Keratinocyte (primary cell): ENCODE data around the gene PTGES3. TPM values are rescaled to one million over a fixed set of nuclear protein-coding genes. Genes with fewer than 3 reads are reported as not detected.
A peak's percentile ranks its signal among the peaks of the same experiment; 100 is the strongest.
"Not testable (repeated sequence)": the region's sequence is repeated elsewhere in the genome, so short reads cannot be mapped to it uniquely, and the experiment has no call there.

Experiments
- DNase-seq: peaks from one replicate; pipeline ENCODE4 v3.0.0-alpha.2; 2011; ENCODE audit warnings: low read depth, missing footprints, low spot score
- FAIRE-seq: peaks from 2 replicates; lab custom pipeline; 2011; peaks lifted over from hg19 to GRCh38; lab: Jason Lieb, UNC
- H2AFZ ChIP-seq: 2 replicates; pipeline ENCODE4 v1.6.0; 2012; ENCODE audit warnings: low read length, control low read depth, inconsistent platforms; ENCODE audit not compliant: control insufficient read depth
- H3K27ac ChIP-seq: 2 replicates; pipeline ENCODE4 v1.5.1; 2011; ENCODE audit warnings: low read length; ENCODE audit not compliant: control insufficient read depth, insufficient read depth
- H3K27me3 ChIP-seq: 3 replicates; pipeline ENCODE4 v1.6.0; 2011; ENCODE audit warnings: low read length; ENCODE audit not compliant: control insufficient read depth, insufficient read depth; ENCODE audit errors: extremely low read depth
- H3K36me3 ChIP-seq, 2 experiments: 2 replicates in 1 of 2; 3 replicates in 1 of 2; pipeline ENCODE4 v1.5.1; 2011; ENCODE audit warnings: low read length in 2 of 2, mild to moderate bottlenecking in 1 of 2; ENCODE audit not compliant: control insufficient read depth in 2 of 2, insufficient read depth in 2 of 2; ENCODE audit errors: extremely low read depth in 1 of 2
- H3K4me1 ChIP-seq: 3 replicates; pipeline ENCODE4 v1.5.1; 2011; ENCODE audit warnings: low read length; ENCODE audit not compliant: control insufficient read depth, insufficient read depth; ENCODE audit errors: extremely low read depth
- H3K4me2 ChIP-seq: 3 replicates; pipeline ENCODE4 v1.6.0; 2011; ENCODE audit warnings: low read depth, low read length; ENCODE audit not compliant: control insufficient read depth, insufficient read depth; ENCODE audit errors: extremely low read depth
- H3K4me3 ChIP-seq, 3 experiments: fragments of 200-600 bp in 1 of 3; sonication (generic) in 1 of 3; 2 replicates in 2 of 3; 3 replicates in 1 of 3; pipeline ENCODE4 v1.5.1; 2011 to 2016; ENCODE audit warnings: low read length in 3 of 3, mild to moderate bottlenecking in 3 of 3, control low read depth in 2 of 3, inconsistent platforms in 1 of 3, low read depth in 1 of 3, mixed read lengths in 1 of 3, mixed run types in 1 of 3, moderate library complexity in 1 of 3; ENCODE audit not compliant: control insufficient read depth in 2 of 3, insufficient read depth in 2 of 3; ENCODE audit errors: extremely low read depth in 1 of 3
- H3K79me2 ChIP-seq: 2 replicates; pipeline ENCODE4 v1.6.0; 2012; ENCODE audit warnings: low read length; ENCODE audit not compliant: control insufficient read depth, insufficient read depth
- H3K9ac ChIP-seq: 3 replicates; pipeline ENCODE4 v1.6.0; 2011; ENCODE audit warnings: low read length; ENCODE audit not compliant: control insufficient read depth, insufficient read depth; ENCODE audit errors: extremely low read depth
- H3K9me1 ChIP-seq: 3 replicates; pipeline ENCODE4 v1.6.0; 2011; ENCODE audit warnings: low read length; ENCODE audit not compliant: control insufficient read depth, insufficient read depth; ENCODE audit errors: extremely low read depth
- H3K9me3 ChIP-seq: 2 replicates; pipeline ENCODE4 v1.5.1; 2012; ENCODE audit warnings: low read depth, low read length; ENCODE audit not compliant: control insufficient read depth
- H4K20me1 ChIP-seq: 3 replicates; pipeline ENCODE4 v1.6.0; 2011; ENCODE audit warnings: low read length; ENCODE audit not compliant: control insufficient read depth, insufficient read depth; ENCODE audit errors: extremely low read depth
- CTCF ChIP-seq, 3 experiments: IDR thresholded peaks in 1 of 3; conservative IDR thresholded peaks in 1 of 3; optimal IDR thresholded peaks in 1 of 3; 2 replicates in 2 of 3; 3 replicates in 1 of 3; pipeline versions ENCODE3 to v1.5.1; 2011; ENCODE audit warnings: low read length in 3 of 3, mild to moderate bottlenecking in 3 of 3, moderate library complexity in 2 of 3, control low read depth in 1 of 3, inconsistent platforms in 1 of 3; ENCODE audit not compliant: insufficient read depth in 2 of 3; ENCODE audit errors: extremely low read depth in 1 of 3
- EZH2 ChIP-seq: IDR thresholded peaks from one replicate; pipeline ENCODE4 v1.6.1; 2012; ENCODE audit warnings: inconsistent platforms, mild to moderate bottlenecking, low read length, moderate library complexity
- dilution Hi-C: fragments of 300-500 bp; cut with MboI; formaldehyde crosslinking; loops from one replicate; pipeline ENCODE4 v1.7.0; 2020; ENCODE audit warnings: low sequenced_read_pairs; ENCODE audit not compliant: extremely low pct_ligation_motif_present
- polyA plus RNA-seq, 5 experiments: library from polyadenylated mRNA; depleted of rRNA in 3 of 5; stranded (reverse) in 3 of 5; stranded (forward) in 1 of 5; unstranded in 1 of 5; fragments of >200 nt; gene quantifications; 1 replicate in 1 of 5; 2 replicates in 3 of 5; 3 replicates in 1 of 5; pipeline versions ENCODE4 v1.2.1 to v1.2.3, GENCODE V29; 2011 to 2012; ENCODE audit warnings: missing spikeins in 2 of 5, low read depth in 1 of 5, low replicate concordance in 1 of 5

The PTGES3 gene
- polyA plus RNA-seq, 1 donor (not counting 4 experiments of a cell fraction or from before 2014, with no cell fraction given), result 136 TPM

- H3K9me1 ChIP-seq, H3K9me3 ChIP-seq, dilution Hi-C loops, H3K27ac ChIP-seq, H3K27me3 ChIP-seq, H3K4me2 ChIP-seq, FAIRE-seq, H2AFZ ChIP-seq, H3K4me3 ChIP-seq, H4K20me1 ChIP-seq, H3K9ac ChIP-seq, DNase-seq: not testable (repeated sequence)
- H3K4me1 ChIP-seq, result peaks cover 13% of the 10 kb centered on the region
- peaks cover 28% of the 10 kb centered on the region for H3K79me2 ChIP-seq
- H3K36me3 ChIP-seq, result peaks cover 8 to 11% of the 10 kb centered on the region in 2 experiments
These were observed 40.1 kb downstream of the PTGES3 start for GRCh38 chr12:56648023-56648422.

- H3K4me1 ChIP-seq, result peaks cover 13% of the 10 kb centered on the region
- peaks cover 40% of the 10 kb centered on the region for H3K79me2 ChIP-seq
- dilution Hi-C loops, result no loop called here
- H3K27me3 ChIP-seq, result no peaks in the 10 kb centered on the region
- peak within 1 kb of the TSS; percentile 85 for H2AFZ ChIP-seq
- H3K27ac ChIP-seq, result peak within 1 kb of the TSS; percentile 90
- no peaks in the 10 kb centered on the region for H3K9me3 ChIP-seq
- H3K9ac ChIP-seq, result peak within 1 kb of the TSS; percentile 96
- H3K9me1 ChIP-seq, result no peaks in the 10 kb centered on the region
- FAIRE-seq (peak; percentile 89), DNase-seq (peak; percentile 97)
- peak within 1 kb of the TSS; percentile 85 for H3K4me2 ChIP-seq
- peaks cover 8% of the 10 kb centered on the region for H4K20me1 ChIP-seq
- TF ChIP-seq CTCF (optimal IDR thresholded peaks at IDR 0.05 in 1 of 3, IDR thresholded peaks at IDR 0.05 in 1 of 3, conservative IDR thresholded peaks at IDR 0.05 in 1 of 3; ENCODE audit: extremely low read depth in 1 of 3, insufficient read depth in 2 of 3, low read length in 3 of 3), result no peak
- no peak for TF ChIP-seq EZH2
- peaks cover 16 to 21% of the 10 kb centered on the region in 2 experiments for H3K36me3 ChIP-seq
- H3K4me3 ChIP-seq, result peak within 1 kb of the TSS; percentile 84 to 97 (median 92)
These were observed 42.2 kb downstream of the PTGES3 start, which contains the start of gene ATP5F1B for GRCh38 chr12:56645717-56646446. Gene ATP5F1B, minus strand, starts transcription at chr12:56645984. Its CDS starts 21 bp downstream, at chr12:56645963.
